Body of pancreas (tissue), 4 donors: ENCODE data around the gene CACNA1H. TPM values are rescaled to one million over a fixed set of nuclear protein-coding genes. Genes with fewer than 3 reads are reported as not detected.

ENCODE experiments used
- ATAC-seq: fragments of 150-250 bp; one replicate; pipeline ENCODE4 v1.9.1; 2016
- DNase-seq, 4 donors: peaks; one replicate each; pipeline ENCODE4 v3.0.0-alpha.2; 2019
- H3K27ac ChIP-seq, 4 donors: fragments of 200-600 bp; sonication (generic); 1 replicate in 3 of 4; 2 replicates in 1 of 4; pipeline versions ENCODE4 v1.5.1 to v1.6.1; 2016 to 2019; ENCODE audit warnings: mild to moderate bottlenecking in 1 of 4, mixed read lengths in 1 of 4, moderate library complexity in 1 of 4
- H3K27me3 ChIP-seq, 2 donors: fragments of 200-600 bp; sonication (generic); one replicate each; pipeline ENCODE4 v1.6.0; 2016; ENCODE audit warnings: mild to moderate bottlenecking in 1 of 2
- H3K36me3 ChIP-seq, 2 donors: fragments of 200-600 bp; sonication (generic); replicated peaks in 1 of 2; 2 replicates each; pipeline ENCODE4 v1.5.1; 2016; ENCODE audit warnings: low read depth in 2 of 2; ENCODE audit not compliant: insufficient read depth in 1 of 2
- H3K4me1 ChIP-seq: fragments of 200-600 bp; sonication (generic); one replicate; pipeline ENCODE4 v1.6.0; 2016
- H3K4me3 ChIP-seq, 2 donors: fragments of 200-600 bp; sonication (generic); 1 replicate in 1 of 2; 2 replicates in 1 of 2; pipeline ENCODE4 v1.5.1; 2016 to 2019
- H3K9me3 ChIP-seq, 3 donors: fragments of 200-600 bp; sonication (generic); 1 replicate in 2 of 3; 2 replicates in 1 of 3; pipeline ENCODE4 v1.5.1; 2016
- CTCF ChIP-seq, 7 experiments: fragments of 450-650 bp in 4 of 7; fragments of 200-600 bp in 3 of 7; sonication (generic) in 3 of 7; IDR thresholded peaks; one replicate each; pipeline ENCODE4 v1.5.1; 2016 to 2019; ENCODE audit warnings: antibody characterized with exemption in 7 of 7
- POLR2A ChIP-seq, 3 donors: fragments of 450-650 bp; IDR thresholded peaks; one replicate each; pipeline ENCODE4 v1.6.1; 2016; ENCODE audit warnings: antibody characterized with exemption in 3 of 3, mild to moderate bottlenecking in 2 of 3
- WGBS, 2 donors: methylation state at CpG; one replicate each; pipeline ENCODE4 v1.1.5; 2017; 5-methylcytosine and 5-hydroxymethylcytosine counted together
- intact Hi-C: fragments of 100-400 bp; cut with DNase I; formaldehyde crosslinking; loops from one replicate; pipeline ENCODE4 v1.15.1; 2023
- total RNA-seq, 2 donors: library from RNA; depleted of rRNA; stranded (reverse); fragments of >200 nt; gene quantifications; one replicate each; pipeline ENCODE4 v1.1.0, GENCODE V29; 2016

Gene CACNA1H
- 10 to 100 TPM in 1 of 2 donors, 1 to 10 TPM in 1; 7.3 to 15.2 TPM for total RNA-seq

- 0% methylated on average over 4 of the region's 98 CpGs; no CpG with 5 or more reads in 1 of the 2 donors for WGBS, 2 donors
Observed at GRCh38 chr16:1152651-1153259, at the start of gene CACNA1H. TSS of gene CACNA1H (plus strand) at chr16:1153106. CDS start at chr16:1153738, 632 bp downstream.

GRCh38 chr16:1103636-1103980 lies 49.3 kb upstream of the CACNA1H start:
- H3K9me3 ChIP-seq = no peaks in the 10 kb centered on the region
- TF ChIP-seq CTCF (IDR thresholded peaks at IDR 0.05) = no peak
- TF ChIP-seq POLR2A (IDR thresholded peaks at IDR 0.05) = no peak
- H3K27ac ChIP-seq = no peak overlapping the region
- WGBS, 2 donors = 32% methylated on average over 11 of the region's 11 CpGs; no CpG with 5 or more reads in 1 of the 2 donors
- peaks cover 0 to 42% of the 10 kb centered on the region in 2 donors for H3K27me3 ChIP-seq
- no peak for ATAC-seq
- no peaks in the 10 kb centered on the region for H3K36me3 ChIP-seq
- peaks cover 11% of the 10 kb centered on the region for H3K4me1 ChIP-seq
- no peak overlapping the region for H3K4me3 ChIP-seq
- no peak for DNase-seq
- intact Hi-C loops = no loop called here

More at GRCh38 chr16:1152651-1153259, at the start of gene CACNA1H:
- no peak within 1 kb of the TSS for H3K4me3 ChIP-seq
- H3K4me1 ChIP-seq = peaks cover 12% of the 10 kb centered on the region
- no peaks in the 10 kb centered on the region for H3K36me3 ChIP-seq
- ATAC-seq (peak; percentile 58), DNase-seq (peak in 1 of 4 donors; percentile 38)
- H3K27me3 ChIP-seq = peaks cover 0 to 18% of the 10 kb centered on the region in 2 donors
- no peaks in the 10 kb centered on the region for H3K9me3 ChIP-seq
- TF ChIP-seq POLR2A (IDR thresholded peaks at IDR 0.05) (no peak), CTCF (IDR thresholded peaks at IDR 0.05) (peak in 1 of 7 experiments; percentile 20)
- no peak within 1 kb of the TSS for H3K27ac ChIP-seq
- intact Hi-C loops = no loop called here

GRCh38 chr16:1105888-1106620 lies 46.9 kb upstream of the CACNA1H start:
- WGBS, 2 donors = 12 to 20% methylated on average over 6 to 24 of the region's 26 CpGs
- peaks cover 0 to 45% of the 10 kb centered on the region in 2 donors for H3K27me3 ChIP-seq
- DNase-seq (peak; percentile 75 to 84 (median 79)), ATAC-seq (peak; percentile 79)
- no peak overlapping the region for H3K27ac ChIP-seq
- no peaks in the 10 kb centered on the region for H3K36me3 ChIP-seq
- TF ChIP-seq POLR2A (IDR thresholded peaks at IDR 0.05) = no peak
- peak; percentile 86 to 96 (median 91) for TF ChIP-seq CTCF (IDR thresholded peaks at IDR 0.05)
- H3K4me1 ChIP-seq = peaks cover 18% of the 10 kb centered on the region
- intact Hi-C loops = loop anchor here (2.0 kb wide), 1 partner anchor 87 kb away; no protein-coding TSS in a partner anchor
- no peak overlapping the region for H3K4me3 ChIP-seq
- no peaks in the 10 kb centered on the region for H3K9me3 ChIP-seq

DNA sequence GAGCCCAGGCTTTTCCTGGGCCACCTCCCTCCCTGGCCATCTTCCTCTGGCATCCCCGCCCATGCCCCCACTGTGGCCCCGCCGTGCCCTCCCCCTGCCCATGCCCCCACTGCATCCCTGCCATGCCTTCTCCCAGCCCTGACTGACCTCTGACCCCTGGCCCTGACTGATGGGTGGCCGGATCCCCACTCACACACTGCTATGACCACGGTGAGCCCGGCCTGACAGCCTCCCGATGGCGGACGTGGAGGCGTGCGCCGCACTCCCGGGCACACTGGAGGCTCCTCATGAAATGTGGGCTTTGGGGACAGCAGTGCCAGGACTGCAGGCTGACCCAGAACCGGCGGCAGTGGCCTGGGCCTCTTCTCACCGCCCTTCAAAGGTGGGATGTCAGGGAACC lies 46.2 kb upstream of the CACNA1H start:
- peaks cover 0 to 45% of the 10 kb centered on the region in 2 donors for H3K27me3 ChIP-seq
- no peak for DNase-seq

DNA sequence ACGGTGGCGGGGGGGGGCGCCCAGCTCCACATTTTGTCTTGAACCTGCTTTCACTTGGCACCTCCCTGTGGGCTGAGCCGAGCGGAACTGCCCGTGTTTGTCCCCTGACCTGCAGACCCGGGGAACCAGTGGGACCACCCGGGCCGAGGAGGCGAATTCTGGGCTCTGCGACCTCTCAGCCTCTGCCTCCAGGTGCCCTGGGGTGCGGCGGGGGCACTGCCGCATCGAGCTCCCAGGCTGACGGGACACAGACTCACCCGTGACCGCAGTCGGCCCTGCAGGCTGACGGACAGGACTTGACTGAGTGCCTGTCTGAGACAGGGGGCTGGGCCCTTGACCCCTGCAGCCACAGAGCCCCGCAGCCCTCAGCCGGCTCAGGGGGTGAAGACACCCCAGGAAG lies 45.8 kb upstream of the CACNA1H start:
- Histone ChIP-seq H3K27ac (no peak overlapping the region), H3K4me1 (peaks cover 18% of the 10 kb centered on the region), H3K36me3 (no peaks in the 10 kb centered on the region), H3K4me3 (no peak overlapping the region), H3K27me3 (peaks cover 0 to 41% of the 10 kb centered on the region in 2 donors), H3K9me3 (no peaks in the 10 kb centered on the region)
- intact Hi-C loops = loop anchor here (2.0 kb wide), 1 partner anchor 86 kb away; no protein-coding TSS in a partner anchor
- 50% methylated on average over 22 of the region's 22 CpGs; no CpG with 5 or more reads in 1 of the 2 donors for whole genome bisulfite sequencing, 2 donors
- no peak for TF ChIP-seq CTCF (IDR thresholded peaks at IDR 0.05)
- TF ChIP-seq POLR2A (IDR thresholded peaks at IDR 0.05) = no peak
- no peak for ATAC-seq
- DNase-seq = no peak

More for the DNA sequence above, 46.2 kb upstream of the CACNA1H start:
- Histone ChIP-seq H3K36me3 (no peaks in the 10 kb centered on the region), H3K27ac (no peak overlapping the region), H3K4me1 (peaks cover 18% of the 10 kb centered on the region), H3K4me3 (no peak overlapping the region), H3K9me3 (no peaks in the 10 kb centered on the region)
- no peak for ATAC-seq
- TF ChIP-seq POLR2A (IDR thresholded peaks at IDR 0.05) = no peak
- WGBS, 2 donors = 56% methylated on average over 15 of the region's 16 CpGs; no CpG with 5 or more reads in 1 of the 2 donors
- intact Hi-C loops = loop anchor here (2.0 kb wide), 1 partner anchor 86 kb away; no protein-coding TSS in a partner anchor
